GM12892 (cell line): Measurements from ENCODE around the gene EXOC6.

Source experiments
- POLR2A ChIP-seq: IDR thresholded peaks from 2 replicates; pipeline ENCODE4 v1.6.1; 2011; ENCODE audit warnings: low read depth, low read length, control low read depth
- POLR2AphosphoS5 ChIP-seq: IDR thresholded peaks from 2 replicates; pipeline ENCODE4 v1.6.1; 2011; ENCODE audit warnings: low read depth, low read length, control low read depth
- TAF1 ChIP-seq: IDR thresholded peaks from 2 replicates; pipeline ENCODE4 v1.6.1; 2011; ENCODE audit warnings: low read depth, mild to moderate bottlenecking, control low read depth, low read length, borderline replicate concordance

DNA sequence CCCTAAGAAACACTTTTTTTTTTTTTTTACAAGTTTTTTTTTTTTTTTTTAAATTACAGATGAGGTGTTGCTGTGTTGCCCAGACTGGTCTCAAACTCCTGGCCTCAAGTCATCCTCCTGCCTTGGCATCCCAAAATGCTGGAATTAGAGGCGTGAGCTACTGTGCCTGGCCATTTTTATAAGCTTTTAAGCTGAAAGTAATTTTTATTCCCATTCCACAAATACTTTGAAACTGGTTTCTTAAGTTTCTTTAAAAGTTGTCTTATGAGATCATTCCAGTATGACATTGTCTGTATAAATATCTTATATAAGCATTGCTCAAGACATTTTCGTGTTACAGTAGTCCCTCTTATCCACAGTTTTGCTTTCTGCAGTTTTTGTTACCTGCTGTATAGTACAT, 150.9 kb downstream of the EXOC6 start:
- TF ChIP-seq POLR2AphosphoS5 (no peak), POLR2A (no peak), TAF1 (no peak)
